VCaP (cell line): ENCODE measurements around the gene SERPINB2.
A peak's percentile ranks its signal among the peaks of the same experiment; 100 is the strongest.

ENCODE experiments used
- H3K27ac ChIP-seq: fragments of 450-650 bp; 2 replicates; pipeline ENCODE4 v1.5.1; 2017
- TF ChIP-seq, protein P1 (sequence below): fragments of 450-650 bp; conservative IDR thresholded peaks from 2 replicates; pipeline ENCODE4 v1.5.1; 2017; ENCODE audit warnings: mild to moderate bottlenecking, moderate library complexity

SERPINB2 gene, protein sequence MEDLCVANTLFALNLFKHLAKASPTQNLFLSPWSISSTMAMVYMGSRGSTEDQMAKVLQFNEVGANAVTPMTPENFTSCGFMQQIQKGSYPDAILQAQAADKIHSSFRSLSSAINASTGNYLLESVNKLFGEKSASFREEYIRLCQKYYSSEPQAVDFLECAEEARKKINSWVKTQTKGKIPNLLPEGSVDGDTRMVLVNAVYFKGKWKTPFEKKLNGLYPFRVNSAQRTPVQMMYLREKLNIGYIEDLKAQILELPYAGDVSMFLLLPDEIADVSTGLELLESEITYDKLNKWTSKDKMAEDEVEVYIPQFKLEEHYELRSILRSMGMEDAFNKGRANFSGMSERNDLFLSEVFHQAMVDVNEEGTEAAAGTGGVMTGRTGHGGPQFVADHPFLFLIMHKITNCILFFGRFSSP

DNA sequence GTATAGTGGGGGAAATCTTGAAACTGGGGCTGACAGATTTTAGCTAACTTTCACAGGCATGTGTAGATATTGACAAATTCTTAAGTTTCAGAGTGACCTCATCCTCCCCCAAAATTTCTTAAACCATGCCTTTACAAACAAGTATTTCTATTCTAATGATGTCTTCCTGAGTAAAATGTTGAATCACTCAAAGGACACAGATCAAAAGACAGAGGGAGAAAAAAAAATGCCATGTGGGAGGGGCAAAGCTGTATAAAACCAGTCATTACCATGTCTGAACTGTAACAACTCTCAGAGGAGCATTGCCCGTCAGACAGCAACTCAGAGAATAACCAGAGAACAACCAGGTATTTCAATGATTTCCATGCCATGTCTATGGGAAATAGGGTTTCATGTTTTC is at the start of gene SERPINB2:
TSS of gene SERPINB2 (plus strand) at position 282 of the 400 bp plus-strand sequence. CDS start 3,740 bp downstream, outside the sequence.
- no peak within 1 kb of the TSS for H3K27ac ChIP-seq
- TF ChIP-seq, protein P1, sequence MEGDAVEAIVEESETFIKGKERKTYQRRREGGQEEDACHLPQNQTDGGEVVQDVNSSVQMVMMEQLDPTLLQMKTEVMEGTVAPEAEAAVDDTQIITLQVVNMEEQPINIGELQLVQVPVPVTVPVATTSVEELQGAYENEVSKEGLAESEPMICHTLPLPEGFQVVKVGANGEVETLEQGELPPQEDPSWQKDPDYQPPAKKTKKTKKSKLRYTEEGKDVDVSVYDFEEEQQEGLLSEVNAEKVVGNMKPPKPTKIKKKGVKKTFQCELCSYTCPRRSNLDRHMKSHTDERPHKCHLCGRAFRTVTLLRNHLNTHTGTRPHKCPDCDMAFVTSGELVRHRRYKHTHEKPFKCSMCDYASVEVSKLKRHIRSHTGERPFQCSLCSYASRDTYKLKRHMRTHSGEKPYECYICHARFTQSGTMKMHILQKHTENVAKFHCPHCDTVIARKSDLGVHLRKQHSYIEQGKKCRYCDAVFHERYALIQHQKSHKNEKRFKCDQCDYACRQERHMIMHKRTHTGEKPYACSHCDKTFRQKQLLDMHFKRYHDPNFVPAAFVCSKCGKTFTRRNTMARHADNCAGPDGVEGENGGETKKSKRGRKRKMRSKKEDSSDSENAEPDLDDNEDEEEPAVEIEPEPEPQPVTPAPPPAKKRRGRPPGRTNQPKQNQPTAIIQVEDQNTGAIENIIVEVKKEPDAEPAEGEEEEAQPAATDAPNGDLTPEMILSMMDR, result no peak

DNA sequence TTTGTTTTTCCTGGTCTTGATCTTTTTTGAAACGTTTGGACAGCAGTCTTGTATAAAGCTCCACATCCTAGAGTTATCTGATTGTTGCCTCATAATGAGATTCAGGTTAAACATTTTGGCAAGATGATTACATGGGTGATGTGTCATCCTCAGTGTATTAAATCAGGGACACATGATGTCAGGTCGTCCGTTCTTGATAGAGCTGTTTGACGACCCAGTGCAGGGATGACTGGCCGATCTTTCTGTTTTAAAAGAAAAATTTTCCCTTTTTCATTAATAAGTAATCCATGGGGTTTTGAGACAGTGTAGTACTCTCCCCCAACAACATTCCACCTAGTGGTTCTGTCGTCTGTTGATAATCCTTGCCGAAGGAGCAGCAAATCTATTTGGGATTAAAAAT is 44.5 kb upstream of the SERPINB2 start:
- TF ChIP-seq, protein P1, result no peak
- H3K27ac ChIP-seq, result no peak overlapping the region

DNA sequence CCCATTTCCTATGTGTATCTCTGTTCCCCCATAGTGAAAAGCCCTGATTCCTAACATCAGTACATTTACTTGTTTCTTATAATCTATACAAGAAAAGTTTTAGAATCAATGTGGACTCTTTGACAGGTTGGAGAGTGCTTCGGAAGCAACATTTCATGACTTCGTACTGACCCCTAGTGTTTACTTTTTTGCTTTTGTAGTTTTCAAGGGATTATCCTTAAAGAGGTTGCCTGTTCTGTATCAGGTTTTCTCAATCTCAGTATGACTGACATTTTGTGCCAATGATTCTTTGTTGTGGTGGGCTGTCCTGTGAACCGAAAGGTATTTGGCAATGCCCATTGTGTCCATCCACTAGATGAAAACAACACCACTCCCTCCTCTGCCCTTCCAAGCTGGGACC is 43.3 kb upstream of the SERPINB2 start:
- no peak overlapping the region for H3K27ac ChIP-seq
- TF ChIP-seq, protein P1, result peak; percentile 66

DNA sequence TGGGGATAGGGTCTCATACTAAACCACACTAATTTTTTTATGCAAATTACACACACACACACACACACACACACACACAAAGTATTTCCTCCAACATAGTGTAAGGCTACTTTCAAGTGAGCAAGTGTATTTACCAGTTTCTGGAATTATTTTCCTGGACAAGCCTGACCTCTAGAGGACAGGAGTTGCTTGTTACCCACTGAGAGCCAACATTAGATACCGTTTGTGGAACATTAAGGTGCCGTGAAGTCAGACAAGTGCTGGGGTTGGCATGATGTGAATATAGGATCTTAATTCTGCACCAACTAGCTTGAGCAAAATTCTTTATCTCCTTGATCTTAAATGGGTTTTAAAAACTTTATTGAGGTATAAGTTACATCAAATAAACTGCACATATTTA is 39.3 kb upstream of the SERPINB2 start:
- TF ChIP-seq, protein P1, result peak; percentile 79
- no peak overlapping the region for H3K27ac ChIP-seq

DNA sequence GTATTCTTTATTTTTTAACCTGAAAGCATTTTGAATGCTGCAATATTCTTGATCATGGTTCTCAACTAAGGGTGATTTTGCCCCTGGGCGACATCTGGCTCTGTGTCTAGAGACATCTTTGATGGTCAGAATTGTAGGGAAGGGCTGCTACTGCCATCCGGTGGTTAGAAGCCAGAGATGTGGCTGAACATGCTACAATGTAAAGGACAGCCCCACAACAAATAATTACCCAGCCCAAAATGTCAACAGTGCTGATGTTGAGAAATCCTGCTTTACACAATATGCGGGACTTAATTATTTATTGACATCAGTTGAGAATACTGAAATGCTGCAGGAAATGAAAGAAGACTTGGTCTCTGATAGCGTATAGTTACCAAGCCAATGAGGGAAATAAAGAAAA is 37.5 kb upstream of the SERPINB2 start:
- no peak overlapping the region for H3K27ac ChIP-seq
- TF ChIP-seq, protein P1, result peak; percentile 82

DNA sequence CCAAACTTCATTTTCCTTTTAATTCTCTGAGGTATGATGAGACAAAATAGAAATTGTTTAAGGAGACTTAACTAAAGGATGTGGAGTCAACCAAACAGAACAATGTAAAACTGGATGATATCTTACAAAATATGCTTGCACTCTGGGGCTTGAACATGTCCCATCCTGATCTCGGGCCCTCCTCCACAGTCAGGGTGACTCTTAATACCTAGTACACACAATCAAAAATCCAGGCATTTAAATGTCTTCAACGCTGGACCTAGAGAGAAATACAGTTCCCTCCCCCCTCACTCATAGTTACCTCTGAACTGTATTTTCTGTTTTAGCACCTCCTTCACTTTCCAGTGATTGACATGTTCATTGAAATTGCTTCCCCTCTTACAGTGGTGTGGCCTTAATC is 36.9 kb upstream of the SERPINB2 start:
- no peak overlapping the region for H3K27ac ChIP-seq
- TF ChIP-seq, protein P1, result no peak

DNA sequence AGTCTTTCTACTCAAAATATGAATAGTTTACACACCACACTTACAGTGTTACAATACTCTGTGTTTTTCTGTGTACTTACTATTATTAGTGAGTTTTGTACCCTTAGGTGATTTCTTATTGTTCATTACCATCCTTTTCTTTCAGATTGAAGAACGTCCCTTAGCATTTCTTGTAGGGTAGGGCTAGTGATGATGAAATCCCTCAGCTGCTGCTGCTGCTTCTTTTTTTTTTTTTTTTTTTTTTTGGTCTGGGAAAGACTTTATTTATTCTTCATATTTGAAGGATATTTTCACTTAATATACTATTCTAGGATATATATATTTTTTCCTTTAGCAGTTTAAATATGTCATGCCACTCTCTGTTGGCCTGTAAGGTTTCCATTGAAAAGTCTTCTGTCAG is 29.0 kb upstream of the SERPINB2 start:
- TF ChIP-seq, protein P1, result no peak
- no peak overlapping the region for H3K27ac ChIP-seq
